WERI-Rb-1 (cell line): ENCODE measurements around the gene LY6G6D.
A peak's percentile ranks its signal among the peaks of the same experiment; 100 is the strongest.

ENCODE experiments used
- DNase-seq: peaks from one replicate; pipeline ENCODE4 v3.0.0-alpha.2; 2020
- H3K27ac ChIP-seq: fragments of 250-450 bp; sonication (Bioruptor Pico); 2 replicates; pipeline ENCODE4 v1.5.1; 2020; ENCODE audit warnings: mild to moderate bottlenecking, moderate library complexity
- H3K27me3 ChIP-seq: fragments of 250-450 bp; sonication (Bioruptor Pico); 2 replicates; pipeline ENCODE4 v1.5.1; 2021; ENCODE audit warnings: mild to moderate bottlenecking, low read depth, moderate library complexity; ENCODE audit not compliant: insufficient read depth, severe bottlenecking
- H3K36me3 ChIP-seq: fragments of 250-450 bp; sonication (Bioruptor Pico); 2 replicates; pipeline ENCODE4 v1.5.1; 2020; ENCODE audit warnings: mild to moderate bottlenecking, moderate library complexity
- H3K4me3 ChIP-seq: 2 replicates; pipeline ENCODE4 v1.5.1; 2011; ENCODE audit warnings: low read depth, mild to moderate bottlenecking, control low read depth, low read length
- H3K9me3 ChIP-seq: fragments of 250-450 bp; sonication (Bioruptor Pico); 2 replicates; pipeline ENCODE4 v1.5.1; 2021; ENCODE audit warnings: mild to moderate bottlenecking, moderate library complexity; ENCODE audit not compliant: severe bottlenecking
- TF ChIP-seq, protein P1 (sequence below): IDR thresholded peaks from 2 replicates; pipeline ENCODE4 v1.5.1; 2011; ENCODE audit warnings: low read depth, mild to moderate bottlenecking, control low read depth, inconsistent platforms, low read length

Gene LY6G6D

GRCh38 chr6:31700740-31701401 lies 14.3 kb upstream of the LY6G6D start:
- H3K36me3 ChIP-seq = peaks cover 46% of the 10 kb centered on the region
- H3K27me3 ChIP-seq = no peaks in the 10 kb centered on the region
- TF ChIP-seq, protein P1, sequence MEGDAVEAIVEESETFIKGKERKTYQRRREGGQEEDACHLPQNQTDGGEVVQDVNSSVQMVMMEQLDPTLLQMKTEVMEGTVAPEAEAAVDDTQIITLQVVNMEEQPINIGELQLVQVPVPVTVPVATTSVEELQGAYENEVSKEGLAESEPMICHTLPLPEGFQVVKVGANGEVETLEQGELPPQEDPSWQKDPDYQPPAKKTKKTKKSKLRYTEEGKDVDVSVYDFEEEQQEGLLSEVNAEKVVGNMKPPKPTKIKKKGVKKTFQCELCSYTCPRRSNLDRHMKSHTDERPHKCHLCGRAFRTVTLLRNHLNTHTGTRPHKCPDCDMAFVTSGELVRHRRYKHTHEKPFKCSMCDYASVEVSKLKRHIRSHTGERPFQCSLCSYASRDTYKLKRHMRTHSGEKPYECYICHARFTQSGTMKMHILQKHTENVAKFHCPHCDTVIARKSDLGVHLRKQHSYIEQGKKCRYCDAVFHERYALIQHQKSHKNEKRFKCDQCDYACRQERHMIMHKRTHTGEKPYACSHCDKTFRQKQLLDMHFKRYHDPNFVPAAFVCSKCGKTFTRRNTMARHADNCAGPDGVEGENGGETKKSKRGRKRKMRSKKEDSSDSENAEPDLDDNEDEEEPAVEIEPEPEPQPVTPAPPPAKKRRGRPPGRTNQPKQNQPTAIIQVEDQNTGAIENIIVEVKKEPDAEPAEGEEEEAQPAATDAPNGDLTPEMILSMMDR = no peak
- no peak overlapping the region for H3K27ac ChIP-seq
- no peaks in the 10 kb centered on the region for H3K9me3 ChIP-seq
- no peak overlapping the region for H3K4me3 ChIP-seq
- DNase-seq = no peak

DNA sequence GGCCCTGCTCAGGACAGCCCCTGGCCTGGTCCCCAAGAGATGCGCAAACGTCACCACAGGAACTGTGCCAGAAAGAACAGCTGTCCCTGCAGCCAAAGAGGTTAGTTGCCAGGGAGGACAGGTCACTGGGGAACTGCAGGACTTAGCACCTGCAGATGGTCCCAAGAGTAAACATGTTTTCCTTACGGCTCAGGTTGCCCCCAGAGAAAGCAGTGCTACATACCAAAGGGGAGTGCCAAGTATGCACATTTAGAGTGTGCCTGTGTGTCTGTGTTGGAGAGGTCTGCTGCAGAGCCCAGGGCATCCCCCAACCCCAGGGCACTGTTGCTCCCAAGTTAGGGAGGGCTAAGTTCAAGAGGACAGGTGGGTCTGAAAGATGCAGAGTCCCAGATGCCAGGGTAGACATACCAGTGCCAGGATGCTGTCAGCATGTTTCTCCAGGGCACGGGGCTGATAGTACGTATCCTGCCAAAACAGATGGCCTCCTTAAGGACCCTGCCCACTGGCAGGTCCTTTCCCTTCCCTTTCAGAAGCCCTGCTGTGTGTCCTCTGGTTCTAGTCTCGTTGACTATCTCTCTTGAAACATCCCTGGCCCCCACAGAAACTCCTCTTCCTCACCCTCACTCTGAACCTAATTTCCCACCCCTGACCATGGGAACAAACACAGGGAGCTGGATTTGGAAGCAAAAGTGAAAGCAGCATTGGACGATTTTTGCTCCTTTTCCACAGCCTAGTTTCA lies 13.3 kb upstream of the LY6G6D start:
- TF ChIP-seq, protein P1 = no peak
- peaks cover 37% of the 10 kb centered on the region for H3K36me3 ChIP-seq
- H3K27me3 ChIP-seq = no peaks in the 10 kb centered on the region
- H3K9me3 ChIP-seq = no peaks in the 10 kb centered on the region
- no peak overlapping the region; the same call in 1 of the 2 replicates for H3K27ac ChIP-seq
- no peak for DNase-seq
- peak overlapping the region; percentile 84 for H3K4me3 ChIP-seq

DNA sequence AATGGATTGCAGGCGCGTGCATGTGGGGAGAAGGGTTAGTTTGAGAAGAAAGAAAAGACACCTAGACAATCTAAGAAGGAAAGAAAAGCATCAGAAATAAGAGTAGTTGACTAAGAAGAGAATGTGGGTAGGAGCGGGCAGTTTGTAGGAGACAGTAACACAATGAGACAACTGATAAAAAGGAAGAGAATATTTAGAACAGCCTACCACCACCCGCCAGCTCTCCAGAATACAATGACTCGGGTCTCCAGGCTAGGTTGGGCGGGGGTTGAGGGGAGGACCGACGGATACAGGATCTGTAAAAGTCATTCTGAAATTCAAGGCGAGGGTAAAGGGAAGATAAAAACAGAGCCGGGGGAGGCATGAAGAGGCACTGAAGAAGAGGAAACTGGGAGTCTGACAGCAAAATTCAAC lies 12.7 kb upstream of the LY6G6D start:
- peak overlapping the region; percentile 84 for H3K4me3 ChIP-seq
- no peaks in the 10 kb centered on the region for H3K27me3 ChIP-seq
- DNase-seq = no peak
- H3K27ac ChIP-seq = peak overlapping the region; percentile 82
- TF ChIP-seq, protein P1 = no peak
- peaks cover 34% of the 10 kb centered on the region for H3K36me3 ChIP-seq
- H3K9me3 ChIP-seq = no peaks in the 10 kb centered on the region

DNA sequence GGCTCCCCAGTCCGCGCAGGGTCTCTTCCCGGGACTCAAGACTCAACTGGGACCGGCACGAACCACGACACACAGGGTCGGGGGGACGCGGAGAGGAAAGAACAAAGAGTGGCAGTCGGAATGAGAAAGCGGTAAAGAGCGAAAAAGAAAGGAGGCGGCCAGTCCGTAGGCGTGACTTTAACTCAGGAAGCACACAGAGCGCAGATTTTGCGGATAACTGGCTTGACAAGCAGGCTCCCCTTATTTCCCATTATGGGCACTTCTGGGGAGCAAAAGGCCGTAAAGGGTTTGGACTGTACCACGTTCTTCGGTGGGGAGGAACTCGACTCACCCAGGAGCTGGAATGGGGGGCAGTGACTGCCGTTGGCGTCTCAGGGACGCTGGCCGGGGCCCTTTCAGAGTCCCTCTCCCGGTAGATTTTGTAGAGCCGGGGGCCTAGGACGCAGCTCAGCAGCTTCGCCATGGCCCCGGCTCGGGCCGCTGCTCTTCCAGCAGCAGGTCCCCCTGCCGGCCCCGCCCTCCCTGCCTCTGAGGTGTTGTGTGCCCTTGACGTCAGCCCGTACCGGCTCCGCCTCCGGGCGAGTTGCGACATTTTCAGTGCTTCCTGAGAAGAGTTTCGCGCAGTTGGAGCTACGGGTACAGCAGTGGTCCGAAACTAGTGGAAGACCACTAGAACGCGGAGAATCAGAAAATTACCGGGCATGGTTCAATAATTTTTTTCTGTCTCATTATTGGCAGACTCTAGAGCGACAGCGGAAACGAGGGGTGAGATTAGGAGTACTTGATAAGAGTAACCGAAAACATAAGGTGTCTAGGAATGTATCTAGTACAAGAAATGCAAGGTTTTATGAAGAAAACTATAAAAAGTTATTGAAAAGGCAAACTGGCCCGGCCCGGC lies 12.1 kb upstream of the LY6G6D start, which contains the start of gene ABHD16A:
Gene ABHD16A (minus strand): TSS at position 506 of the 898 bp plus-strand sequence. CDS start 43 bp downstream, at position 463.
- TF ChIP-seq, protein P1 = no peak
- DNase-seq = peak; percentile 100
- H3K9me3 ChIP-seq = no peaks in the 10 kb centered on the region
- peak within 1 kb of the TSS; percentile 82 for H3K27ac ChIP-seq
- peaks cover 27% of the 10 kb centered on the region for H3K36me3 ChIP-seq
- no peaks in the 10 kb centered on the region for H3K27me3 ChIP-seq
- H3K4me3 ChIP-seq = peak within 1 kb of the TSS; percentile 84

GRCh38 chr6:31705931-31706330 lies 9.2 kb upstream of the LY6G6D start:
- Histone ChIP-seq H3K27me3 (no peaks in the 10 kb centered on the region), H3K27ac (no peak overlapping the region), H3K9me3 (no peaks in the 10 kb centered on the region), H3K4me3 (no peak overlapping the region), H3K36me3 (peaks cover 6% of the 10 kb centered on the region)
- TF ChIP-seq, protein P1 = no peak
- no peak for DNase-seq
